Upper lobe of left lung (tissue), 4 donors: ENCODE results near the gene GNA12.

Experiments
- POLR2A ChIP-seq, 4 donors: fragments of 450-650 bp; IDR thresholded peaks; one replicate each; pipeline ENCODE4 v1.5.1; 2016 to 2017; ENCODE audit warnings: antibody characterized with exemption in 4 of 4, mild to moderate bottlenecking in 2 of 4
- TF ChIP-seq, protein P1 (sequence below), 6 experiments: fragments of 450-650 bp in 4 of 6; fragments of 200-600 bp in 2 of 6; sonication (generic) in 2 of 6; IDR thresholded peaks; one replicate each; pipeline ENCODE4 v1.5.1; 2016 to 2019; ENCODE audit warnings: antibody characterized with exemption in 6 of 6

DNA sequence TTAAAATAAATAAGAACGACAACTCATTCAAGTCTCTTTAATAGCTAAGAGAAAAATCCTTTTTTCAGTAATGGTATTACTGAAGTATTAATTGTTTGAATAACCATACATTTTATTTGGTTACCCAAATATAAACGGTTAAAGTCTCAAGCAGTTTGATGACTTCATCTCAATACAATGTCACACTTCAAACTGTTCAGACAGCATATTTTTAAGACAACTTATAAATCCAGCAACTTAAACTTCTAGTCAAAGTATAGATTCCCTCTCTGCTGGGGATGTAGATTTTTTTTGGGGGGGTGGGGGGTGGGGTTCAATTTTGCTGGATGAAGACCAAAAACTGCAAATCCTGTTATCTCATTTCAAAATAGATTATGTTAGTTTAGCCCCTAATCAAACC, 42.0 kb downstream of the GNA12 start:
- TF ChIP-seq, protein P1, sequence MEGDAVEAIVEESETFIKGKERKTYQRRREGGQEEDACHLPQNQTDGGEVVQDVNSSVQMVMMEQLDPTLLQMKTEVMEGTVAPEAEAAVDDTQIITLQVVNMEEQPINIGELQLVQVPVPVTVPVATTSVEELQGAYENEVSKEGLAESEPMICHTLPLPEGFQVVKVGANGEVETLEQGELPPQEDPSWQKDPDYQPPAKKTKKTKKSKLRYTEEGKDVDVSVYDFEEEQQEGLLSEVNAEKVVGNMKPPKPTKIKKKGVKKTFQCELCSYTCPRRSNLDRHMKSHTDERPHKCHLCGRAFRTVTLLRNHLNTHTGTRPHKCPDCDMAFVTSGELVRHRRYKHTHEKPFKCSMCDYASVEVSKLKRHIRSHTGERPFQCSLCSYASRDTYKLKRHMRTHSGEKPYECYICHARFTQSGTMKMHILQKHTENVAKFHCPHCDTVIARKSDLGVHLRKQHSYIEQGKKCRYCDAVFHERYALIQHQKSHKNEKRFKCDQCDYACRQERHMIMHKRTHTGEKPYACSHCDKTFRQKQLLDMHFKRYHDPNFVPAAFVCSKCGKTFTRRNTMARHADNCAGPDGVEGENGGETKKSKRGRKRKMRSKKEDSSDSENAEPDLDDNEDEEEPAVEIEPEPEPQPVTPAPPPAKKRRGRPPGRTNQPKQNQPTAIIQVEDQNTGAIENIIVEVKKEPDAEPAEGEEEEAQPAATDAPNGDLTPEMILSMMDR (IDR thresholded peaks at IDR 0.05): no peak
- no peak for TF ChIP-seq POLR2A (IDR thresholded peaks at IDR 0.05)
